ENCODE measurements around the gene HOTAIR.
A peak's percentile ranks its signal among the peaks of the same experiment; 100 is the strongest.

HOTAIR gene

GRCh38 chr12:53948650-53949593, 25.8 kb downstream of the HOTAIR start:
- no peak for DNase-seq (ENCODE audit: low read depth in 2 of 2)

- no peak for DNase-seq (ENCODE audit: low read depth in 2 of 2)
Observed at GRCh38 chr12:53947743-53948142, 27.0 kb downstream of the HOTAIR start.

GRCh38 chr12:53944907-53945847, 29.6 kb downstream of the HOTAIR start:
- DNase-seq (ENCODE audit: low read depth in 2 of 2) = no peak

GRCh38 chr12:53944209-53944608, 30.5 kb downstream of the HOTAIR start:
- DNase-seq (ENCODE audit: low read depth in 2 of 2) = no peak

- DNase-seq (ENCODE audit: low read depth in 2 of 2) = no peak
Observed at GRCh38 chr12:53942467-53942997, 32.2 kb downstream of the HOTAIR start.

- DNase-seq (ENCODE audit: low read depth in 2 of 2) = no peak
Observed at GRCh38 chr12:53941750-53942149, 33.0 kb downstream of the HOTAIR start.

GRCh38 chr12:53941187-53941586, 33.6 kb downstream of the HOTAIR start:
- DNase-seq (ENCODE audit: low read depth in 2 of 2) = no peak

- no peak for DNase-seq (ENCODE audit: low read depth in 2 of 2)
Observed at GRCh38 chr12:53940443-53941014, 34.2 kb downstream of the HOTAIR start.

GRCh38 chr12:53939141-53940108, 35.3 kb downstream of the HOTAIR start:
- no peak for DNase-seq (ENCODE audit: low read depth in 2 of 2)

GRCh38 chr12:53938326-53939140, 36.2 kb downstream of the HOTAIR start, which contains the start of gene HOXC13:
TSS of gene HOXC13 (plus strand) at chr12:53938831. CDS start at chr12:53938907, 76 bp downstream.
- peak; percentile 21 to 53 for DNase-seq (ENCODE audit: low read depth in 2 of 2)

GRCh38 chr12:53937596-53938325, 37.0 kb downstream of the HOTAIR start:
- no peak for DNase-seq (ENCODE audit: low read depth in 2 of 2)

GRCh38 chr12:53937099-53937498, 37.7 kb downstream of the HOTAIR start:
- DNase-seq (ENCODE audit: low read depth in 2 of 2) = no peak

GRCh38 chr12:53935383-53936341, 39.1 kb downstream of the HOTAIR start:
- no peak for DNase-seq (ENCODE audit: low read depth in 2 of 2)

- no peak for DNase-seq (ENCODE audit: low read depth in 2 of 2)
Observed at GRCh38 chr12:53932915-53933314, 41.8 kb downstream of the HOTAIR start.

- no peak for DNase-seq (ENCODE audit: low read depth in 2 of 2)
Observed at GRCh38 chr12:53931844-53932581, 42.7 kb downstream of the HOTAIR start.

- no peak for DNase-seq (ENCODE audit: low read depth in 2 of 2)
Observed at GRCh38 chr12:53930591-53931255, 44.0 kb downstream of the HOTAIR start.

Measured in stimulated activated CD4-positive, alpha-beta T cell treated with anti-CD3 and anti-CD28 coated beads, Interleukin-4, amount 100 ng/mL, for 48 hours (primary cell).